Testis (tissue), 2 donors: ENCODE results near the gene CRLF3.

Experiments
- CTCF ChIP-seq, 3 experiments: fragments of 450-650 bp in 2 of 3; fragments of 200-600 bp in 1 of 3; sonication (generic) in 1 of 3; IDR thresholded peaks; one replicate each; pipeline ENCODE4 v1.5.1; 2016 to 2019; ENCODE audit warnings: antibody characterized with exemption in 3 of 3, mild to moderate bottlenecking in 2 of 3, moderate library complexity in 1 of 3
- POLR2A ChIP-seq: fragments of 450-650 bp; IDR thresholded peaks from one replicate; pipeline ENCODE4 v1.6.1; 2017; ENCODE audit warnings: antibody characterized with exemption, mild to moderate bottlenecking, moderate library complexity

DNA sequence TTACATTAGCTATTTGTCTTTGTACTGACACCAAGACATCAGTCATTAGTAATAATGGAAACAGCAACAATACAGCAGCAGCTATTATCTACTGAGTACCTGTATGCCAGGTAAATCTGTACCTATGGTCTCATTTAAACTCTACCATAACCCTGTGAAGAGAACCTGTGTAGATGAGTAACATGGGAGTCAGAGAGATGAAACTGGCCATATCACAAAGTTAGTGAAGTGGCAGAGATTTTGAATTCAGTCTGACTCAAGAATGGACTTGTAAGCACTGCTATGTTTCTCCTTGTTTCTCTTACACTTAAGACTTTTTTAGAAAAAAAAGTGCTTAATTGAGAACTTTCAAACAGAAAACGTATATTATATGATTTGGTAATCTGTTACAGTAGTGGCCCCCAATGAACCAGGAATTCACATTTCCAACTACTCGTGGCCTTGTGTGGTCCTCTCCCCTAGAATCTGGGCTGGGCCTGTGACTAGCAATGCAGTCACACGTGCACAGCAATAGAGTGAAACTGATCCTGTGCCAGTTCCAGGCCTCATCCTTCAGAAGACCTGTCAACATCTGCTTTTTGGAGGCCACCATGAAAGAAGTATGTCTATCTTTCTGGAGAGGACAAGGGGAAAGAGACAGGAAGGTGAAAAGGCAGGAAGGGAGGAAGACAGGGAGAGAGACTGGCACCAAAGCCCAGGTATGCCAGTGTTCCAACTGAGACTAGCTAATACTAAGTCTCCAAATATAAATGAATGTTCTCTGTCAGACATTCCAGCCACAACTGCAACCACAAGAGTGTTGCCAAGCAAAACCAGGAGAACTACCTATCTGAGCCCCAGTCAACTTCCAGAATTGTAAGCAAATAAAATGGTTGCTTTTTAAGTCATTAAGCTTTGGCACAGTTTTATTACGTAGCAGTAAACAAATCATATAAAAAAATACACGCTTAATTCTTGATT, 12.0 kb downstream of the CRLF3 start:
- TF ChIP-seq POLR2A (no peak), CTCF (IDR thresholded peaks at IDR 0.05) (no peak)
